SIG-M5 treated with dmso at 0.1 percent for 504 hours (cell line): ENCODE results near the gene IL17REL.

Experiments
- DNase-seq: peaks from one replicate; lab custom pipeline; 2025; ENCODE audit not compliant: unreplicated experiment; lab: John Stamatoyannopoulos, UW

The IL17REL gene

GRCh38 chr22:50008151-50009040 lies 4.2 kb downstream of the IL17REL start:
- DNase-seq, result no peak

GRCh38 chr22:50007057-50007511 lies 5.5 kb downstream of the IL17REL start:
- no peak for DNase-seq

GRCh38 chr22:50004918-50005317 lies 7.6 kb downstream of the IL17REL start:
- peak; percentile 76 for DNase-seq

GRCh38 chr22:50002791-50003190 lies 9.8 kb downstream of the IL17REL start:
- no peak for DNase-seq

- no peak for DNase-seq
Observed at GRCh38 chr22:50001388-50002231, 11.0 kb downstream of the IL17REL start.

- DNase-seq, result no peak
Observed at GRCh38 chr22:50000587-50001387, 11.8 kb downstream of the IL17REL start.

- DNase-seq, result no peak
Observed at GRCh38 chr22:49999946-50000586, 12.5 kb downstream of the IL17REL start.

GRCh38 chr22:49999063-49999945 lies 13.3 kb downstream of the IL17REL start:
- DNase-seq, result no peak

GRCh38 chr22:49998718-49999062 lies 13.9 kb downstream of the IL17REL start:
- no peak for DNase-seq

- no peak for DNase-seq
Observed at GRCh38 chr22:49997932-49998717, 14.4 kb downstream of the IL17REL start.

- no peak for DNase-seq
Observed at GRCh38 chr22:49997251-49997599, 15.3 kb downstream of the IL17REL start.

- DNase-seq, result no peak
Observed at GRCh38 chr22:49996518-49997250, 15.9 kb downstream of the IL17REL start.

GRCh38 chr22:49996119-49996517 lies 16.4 kb downstream of the IL17REL start:
- DNase-seq, result no peak

GRCh38 chr22:49995361-49996118 lies 17.0 kb downstream of the IL17REL start:
- DNase-seq, result no peak

GRCh38 chr22:49995041-49995360 lies 17.6 kb downstream of the IL17REL start:
- no peak for DNase-seq

GRCh38 chr22:49994361-49995040 lies 18.1 kb downstream of the IL17REL start:
- DNase-seq, result no peak

- DNase-seq, result no peak
Observed at GRCh38 chr22:49993649-49994360, 18.8 kb downstream of the IL17REL start.
